Measurements from ENCODE around the gene ST6GALNAC6.

Gene ST6GALNAC6

DNA sequence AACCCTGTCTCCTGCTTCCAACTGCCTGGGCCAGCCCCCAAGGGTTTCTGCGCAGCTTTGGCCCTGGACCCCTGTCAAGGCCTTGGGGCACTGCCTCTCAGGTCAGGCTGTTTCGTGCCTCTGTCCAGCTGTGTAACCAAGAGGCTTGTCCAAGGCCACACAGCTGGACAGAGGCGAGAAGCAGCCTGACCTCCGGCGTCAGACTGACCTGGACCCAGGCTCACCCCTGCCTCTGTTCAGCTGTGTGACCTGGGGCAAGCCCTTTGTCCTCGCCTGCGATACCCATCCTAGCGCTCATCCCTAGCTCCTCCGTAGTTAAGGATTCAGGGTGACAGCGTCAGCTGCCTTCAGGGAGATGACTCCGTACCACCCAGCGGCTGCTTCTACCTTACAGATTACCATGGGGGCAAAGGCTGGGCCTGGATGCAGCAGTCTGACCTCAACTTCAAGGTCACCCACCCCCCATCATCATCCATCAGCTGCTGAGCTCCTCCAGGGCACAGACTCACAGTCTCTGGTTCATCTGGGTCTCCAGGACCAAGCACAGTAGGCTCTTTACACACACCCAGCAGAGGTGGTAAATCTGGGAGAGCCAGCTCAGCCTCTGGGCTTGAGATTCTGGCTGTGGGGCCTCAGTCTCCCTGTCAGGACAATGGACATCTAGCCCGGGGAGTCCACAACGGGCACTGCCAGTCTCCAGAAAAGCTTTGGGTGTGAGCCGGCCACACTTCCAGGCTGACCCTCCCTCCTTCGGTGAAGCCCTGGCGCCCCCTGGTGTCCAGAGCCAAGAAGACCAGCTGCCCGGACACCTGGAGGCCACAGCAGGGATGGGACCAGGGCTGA is 29.9 kb downstream of the ST6GALNAC6 start:
- no peaks in the 10 kb centered on the region for H3K27me3 Mint-ChIP-seq
- peak; percentile 80 for ATAC-seq
- peaks cover 25% of the 10 kb centered on the region for H3K4me1 Mint-ChIP-seq
- no peaks in the 10 kb centered on the region for H3K9me3 Mint-ChIP-seq
- H3K4me3 Mint-ChIP-seq, result no peak overlapping the region
- H3K27ac Mint-ChIP-seq, result no peak overlapping the region
- no peaks in the 10 kb centered on the region for H3K36me3 Mint-ChIP-seq

GRCh38 chr9:127868278-127868902 is 31.0 kb downstream of the ST6GALNAC6 start:
- no peak overlapping the region for H3K4me3 Mint-ChIP-seq
- H3K27me3 Mint-ChIP-seq, result no peaks in the 10 kb centered on the region
- peak overlapping the region; percentile 26 for H3K27ac Mint-ChIP-seq
- no peaks in the 10 kb centered on the region for H3K36me3 Mint-ChIP-seq
- no peak for ATAC-seq
- peaks cover 25% of the 10 kb centered on the region for H3K4me1 Mint-ChIP-seq
- H3K9me3 Mint-ChIP-seq, result no peaks in the 10 kb centered on the region

DNA sequence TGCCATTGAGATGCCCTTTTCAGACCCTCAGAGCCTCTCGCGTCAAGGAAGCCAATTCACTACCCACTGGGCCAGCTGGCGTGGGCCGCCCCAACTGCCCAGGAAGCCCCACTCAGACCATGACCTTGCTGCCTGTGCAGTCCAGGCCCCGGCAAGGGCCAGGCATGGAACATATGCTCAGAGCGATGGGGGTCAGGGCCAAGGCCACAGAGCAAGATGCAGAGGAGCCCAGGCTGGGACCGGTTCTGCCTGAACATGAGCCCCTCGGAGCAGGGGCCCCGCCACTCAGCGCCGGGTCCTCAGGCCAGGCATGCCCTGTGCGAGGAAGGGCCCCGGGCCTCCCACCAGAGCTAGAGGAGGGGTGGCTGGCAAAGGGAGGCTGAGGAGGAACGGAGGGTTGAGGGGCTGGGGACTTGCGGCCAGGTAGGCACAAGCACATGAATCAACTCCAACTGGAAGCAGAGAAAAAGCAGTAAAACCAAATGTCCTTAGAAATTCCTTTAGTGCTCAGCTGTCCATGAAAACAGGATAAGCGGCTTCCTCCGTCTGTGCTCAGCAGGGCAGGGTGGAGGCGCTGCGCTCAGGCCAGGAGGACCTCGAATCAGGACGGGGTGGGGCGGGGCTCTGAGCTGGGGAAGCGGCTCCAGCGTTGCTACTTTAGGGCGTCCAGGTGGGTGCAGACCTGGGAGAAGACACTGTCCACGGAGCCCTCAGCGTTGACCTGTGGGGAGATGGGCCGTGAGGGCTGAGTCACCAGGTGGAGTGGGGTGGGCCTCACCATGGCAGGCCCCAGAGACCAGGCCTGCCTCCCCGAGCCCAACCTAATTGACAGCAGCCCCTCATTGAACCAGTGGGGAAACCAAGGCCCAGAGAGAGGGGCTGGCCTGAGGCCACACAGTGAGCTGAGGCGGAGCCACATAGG is 31.8 kb downstream of the ST6GALNAC6 start:
- ATAC-seq, result no peak
- no peak overlapping the region for H3K27ac Mint-ChIP-seq

DNA sequence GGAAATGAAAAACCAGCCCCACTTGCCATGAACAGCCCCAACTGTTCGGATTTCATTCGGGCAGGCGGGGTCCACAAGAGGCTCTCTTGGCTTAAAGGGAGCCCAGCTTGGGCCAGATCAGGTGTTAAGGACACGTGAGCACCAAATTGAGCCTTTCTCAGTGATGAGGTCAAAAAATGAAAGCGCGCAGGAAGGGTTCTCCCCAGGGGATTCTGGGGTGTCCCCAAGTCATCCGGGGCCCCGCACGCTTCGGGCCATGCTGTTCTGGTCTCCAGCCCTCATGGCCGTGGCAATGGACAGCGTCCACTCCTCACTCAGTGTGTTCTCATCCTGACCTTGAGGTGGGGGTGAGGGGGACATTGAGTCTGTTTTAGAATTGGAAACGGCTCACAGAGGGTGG is 32.9 kb downstream of the ST6GALNAC6 start:
- no peak overlapping the region for H3K4me3 Mint-ChIP-seq
- no peaks in the 10 kb centered on the region for H3K27me3 Mint-ChIP-seq
- H3K4me1 Mint-ChIP-seq, result peaks cover 42% of the 10 kb centered on the region
- no peaks in the 10 kb centered on the region for H3K36me3 Mint-ChIP-seq
- peak; percentile 64 for ATAC-seq
- no peaks in the 10 kb centered on the region for H3K9me3 Mint-ChIP-seq
- peak overlapping the region; percentile 1 for H3K27ac Mint-ChIP-seq

More for the DNA sequence above, 31.8 kb downstream of the ST6GALNAC6 start:
- Mint-ChIP-seq H3K36me3 (no peaks in the 10 kb centered on the region), H3K9me3 (no peaks in the 10 kb centered on the region), H3K27me3 (no peaks in the 10 kb centered on the region), H3K4me3 (no peak overlapping the region), H3K4me1 (peaks cover 31% of the 10 kb centered on the region)

GRCh38 chr9:127865645-127866464 is 33.5 kb downstream of the ST6GALNAC6 start:
- Mint-ChIP-seq H3K4me1 (peaks cover 49% of the 10 kb centered on the region), H3K36me3 (no peaks in the 10 kb centered on the region), H3K9me3 (no peaks in the 10 kb centered on the region), H3K27me3 (no peaks in the 10 kb centered on the region), H3K4me3 (no peak overlapping the region), H3K27ac (peak overlapping the region; percentile 82)
- no peak for ATAC-seq

DNA sequence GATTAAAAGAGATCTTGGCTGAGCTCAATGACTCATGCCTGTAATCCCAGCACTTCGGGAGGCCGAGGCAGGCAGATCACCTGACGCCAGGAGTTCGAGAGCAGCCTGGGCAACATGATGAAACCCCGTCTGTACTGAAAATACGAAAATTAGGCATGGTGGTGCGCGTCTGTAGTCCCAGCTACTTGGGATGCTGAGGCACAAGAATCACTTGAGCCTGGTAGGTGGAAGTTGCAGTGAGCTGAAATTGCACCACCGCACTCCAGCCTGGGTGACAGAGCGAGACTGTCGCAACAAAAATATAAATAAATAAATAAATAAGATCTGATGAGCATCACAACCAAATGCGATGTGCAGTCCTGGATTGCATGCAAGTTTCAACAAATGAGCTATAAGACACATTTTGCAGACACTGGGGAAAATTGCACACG is 36.2 kb downstream of the ST6GALNAC6 start:
- peak overlapping the region; percentile 94 for H3K27ac Mint-ChIP-seq
- H3K9me3 Mint-ChIP-seq, result no peaks in the 10 kb centered on the region
- no peaks in the 10 kb centered on the region for H3K27me3 Mint-ChIP-seq
- no peaks in the 10 kb centered on the region for H3K36me3 Mint-ChIP-seq
- no peak for ATAC-seq
- H3K4me1 Mint-ChIP-seq, result peaks cover 56% of the 10 kb centered on the region
- no peak overlapping the region for H3K4me3 Mint-ChIP-seq

DNA sequence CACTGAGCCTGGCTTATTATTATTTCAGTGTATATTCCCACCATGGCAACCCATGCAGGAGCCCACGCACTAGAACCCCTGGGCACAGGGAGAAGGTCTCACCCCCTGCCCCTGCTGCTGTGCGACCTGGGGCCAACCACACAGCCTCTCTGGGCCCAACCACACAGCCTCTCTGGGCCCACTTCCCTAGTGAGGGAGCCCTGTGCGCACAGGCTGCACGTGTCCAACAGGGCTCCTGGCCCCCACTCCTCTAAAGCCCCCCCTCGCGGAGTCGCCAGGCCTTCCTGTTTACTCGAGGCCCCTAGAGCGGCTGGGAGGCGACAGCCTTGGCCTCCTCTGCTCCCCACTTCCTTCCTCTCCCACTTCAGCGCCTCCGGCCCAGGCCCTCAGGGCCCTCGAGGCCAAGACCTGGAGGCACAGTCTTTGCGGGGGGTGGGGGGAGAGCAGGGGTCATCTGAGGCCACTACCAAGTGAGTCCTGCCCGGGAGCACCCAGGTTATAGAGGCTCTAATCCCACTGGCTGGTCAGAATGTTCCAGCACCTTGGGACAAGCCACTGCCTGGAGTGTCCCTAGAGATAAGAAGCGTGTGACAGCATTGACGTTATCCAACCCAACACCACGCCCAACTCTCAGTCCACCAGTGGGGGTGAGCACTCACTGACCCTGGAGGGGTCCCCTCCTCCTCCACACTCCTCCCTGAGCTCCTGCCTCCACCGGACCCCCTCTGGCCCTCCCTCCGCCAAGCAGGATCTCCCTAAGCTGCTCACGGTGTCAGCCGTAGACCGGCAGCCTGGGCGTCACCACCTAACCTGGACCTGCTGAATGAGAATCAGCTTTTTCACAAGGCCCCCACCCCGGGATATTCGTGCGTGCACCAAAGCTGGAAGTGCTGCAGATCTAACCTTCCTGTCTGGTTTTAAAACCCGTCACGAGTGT is 37.1 kb downstream of the ST6GALNAC6 start:
- H3K27me3 Mint-ChIP-seq, result no peaks in the 10 kb centered on the region
- H3K4me1 Mint-ChIP-seq, result peaks cover 61% of the 10 kb centered on the region
- H3K36me3 Mint-ChIP-seq, result no peaks in the 10 kb centered on the region
- no peaks in the 10 kb centered on the region for H3K9me3 Mint-ChIP-seq
- ATAC-seq, result peak; percentile 80
- no peak overlapping the region for H3K4me3 Mint-ChIP-seq
- peak overlapping the region; percentile 94 for H3K27ac Mint-ChIP-seq

DNA sequence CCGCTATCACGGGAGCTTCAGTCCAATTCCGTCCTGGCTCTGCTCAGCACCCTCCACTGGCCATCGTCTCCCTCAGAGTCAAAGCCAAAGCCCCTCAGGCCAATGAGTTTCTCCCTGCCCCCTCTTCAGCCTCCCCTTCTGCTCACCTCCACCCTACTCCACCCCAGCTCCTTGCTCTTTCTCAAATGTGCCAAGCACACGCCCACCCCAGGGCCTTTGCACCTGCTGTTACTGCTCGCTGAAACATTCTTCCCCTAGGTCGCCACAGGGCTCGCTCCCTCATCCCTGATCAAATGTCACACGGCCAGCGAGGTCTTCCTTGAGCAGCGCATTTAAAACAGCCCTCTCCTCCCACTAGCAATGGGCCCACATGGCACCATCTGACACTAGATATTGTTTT is 38.6 kb downstream of the ST6GALNAC6 start:
- Mint-ChIP-seq H3K27ac (peak overlapping the region; percentile 94), H3K4me1 (peaks cover 54% of the 10 kb centered on the region)

DNA sequence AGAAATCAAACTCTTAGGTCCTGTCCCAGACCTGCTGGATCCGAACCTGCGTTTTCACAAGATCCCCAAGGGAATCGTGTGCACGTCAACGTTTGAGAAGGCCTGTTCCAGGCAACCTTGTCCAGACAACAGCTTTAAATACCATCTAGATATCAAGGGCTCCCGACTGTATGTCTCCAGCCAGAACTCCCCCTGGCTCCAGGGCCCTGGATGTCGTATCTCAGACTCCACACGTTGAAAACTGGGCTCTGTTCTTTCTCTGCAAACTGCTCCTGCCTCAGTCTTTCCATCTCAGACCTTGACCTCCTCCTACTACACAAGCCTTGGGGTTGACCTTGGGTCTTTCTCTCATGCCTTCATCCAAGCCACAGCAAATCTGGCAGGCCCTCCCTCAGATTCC is 39.1 kb downstream of the ST6GALNAC6 start:
- Mint-ChIP-seq H3K27me3 (no peaks in the 10 kb centered on the region), H3K36me3 (no peaks in the 10 kb centered on the region), H3K4me3 (no peak overlapping the region), H3K9me3 (no peaks in the 10 kb centered on the region), H3K27ac (peak overlapping the region; percentile 94), H3K4me1 (peaks cover 51% of the 10 kb centered on the region)
- ATAC-seq, result no peak

More for the DNA sequence above, 38.6 kb downstream of the ST6GALNAC6 start:
- Mint-ChIP-seq H3K9me3 (no peaks in the 10 kb centered on the region), H3K27me3 (no peaks in the 10 kb centered on the region), H3K36me3 (no peaks in the 10 kb centered on the region), H3K4me3 (no peak overlapping the region)
- ATAC-seq, result no peak

DNA sequence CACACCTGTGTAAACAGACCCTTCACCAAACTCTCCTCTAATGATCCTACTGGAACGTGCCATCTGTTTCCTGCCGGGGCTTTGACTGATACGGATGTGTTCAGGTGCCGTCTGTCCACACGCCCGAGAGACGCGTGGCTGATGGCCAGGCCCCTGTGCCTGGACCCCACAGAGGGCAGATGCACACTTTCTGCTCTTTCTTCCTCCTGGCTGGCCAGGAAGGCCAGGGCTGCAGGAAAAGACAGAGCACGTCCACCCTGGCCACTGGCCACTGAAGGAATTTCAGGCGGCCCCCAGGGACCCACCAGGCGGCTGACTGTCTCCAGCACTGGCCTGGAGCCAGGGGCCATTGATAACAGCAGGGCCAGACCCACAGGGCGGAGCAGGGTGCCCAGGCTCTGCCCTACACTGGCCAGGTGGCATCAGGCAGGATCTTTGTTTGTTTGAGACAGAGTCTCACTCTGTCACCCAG is 41.3 kb downstream of the ST6GALNAC6 start:
- no peaks in the 10 kb centered on the region for H3K27me3 Mint-ChIP-seq
- peaks cover 49% of the 10 kb centered on the region for H3K4me1 Mint-ChIP-seq
- H3K9me3 Mint-ChIP-seq, result no peaks in the 10 kb centered on the region
- peak overlapping the region; percentile 77 for H3K27ac Mint-ChIP-seq
- no peak overlapping the region for H3K4me3 Mint-ChIP-seq
- ATAC-seq, result no peak
- H3K36me3 Mint-ChIP-seq, result no peaks in the 10 kb centered on the region

DNA sequence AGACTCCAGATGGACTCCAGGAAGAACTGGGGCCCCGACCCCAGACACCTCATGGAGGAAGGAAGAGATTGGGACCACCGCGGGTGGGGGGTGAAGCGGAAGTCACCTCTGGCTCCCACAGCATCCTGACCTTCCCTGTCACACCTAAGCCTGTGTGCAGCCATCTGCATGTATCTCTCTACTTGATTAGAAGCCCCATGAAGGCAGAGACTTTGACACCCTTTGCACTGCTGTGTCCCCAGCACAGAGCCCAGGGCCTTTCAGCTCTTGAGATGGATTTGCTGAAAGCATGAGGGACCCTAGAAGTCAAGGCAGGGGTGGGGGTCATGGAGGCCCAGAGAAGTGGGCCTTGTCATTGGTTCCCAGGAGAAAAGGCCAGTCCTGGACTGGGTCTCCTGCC is 42.1 kb downstream of the ST6GALNAC6 start:
- H3K27me3 Mint-ChIP-seq, result no peaks in the 10 kb centered on the region

DNA sequence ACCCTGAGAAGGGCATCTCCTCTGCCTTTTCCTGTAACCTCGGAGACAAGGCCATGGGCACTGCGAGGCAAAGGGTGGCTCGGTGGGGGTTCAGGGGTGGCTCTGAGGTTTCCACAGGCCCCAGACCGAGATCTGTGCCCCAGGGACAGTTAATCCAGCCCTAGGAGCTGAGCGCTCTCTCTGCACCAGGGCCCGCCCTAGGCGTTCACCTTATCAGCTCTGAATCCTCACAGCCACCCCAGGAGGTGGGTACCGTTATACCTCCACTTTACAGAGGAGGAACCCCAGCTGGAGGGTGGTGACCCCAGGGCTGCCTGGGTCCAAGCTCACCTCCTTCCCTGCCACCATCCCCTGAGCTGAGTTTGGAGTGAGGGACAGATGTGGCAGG is 42.7 kb downstream of the ST6GALNAC6 start:
- peaks cover 36% of the 10 kb centered on the region for H3K4me1 Mint-ChIP-seq

More for the DNA sequence above, 42.1 kb downstream of the ST6GALNAC6 start:
- H3K27ac Mint-ChIP-seq, result no peak overlapping the region
- no peaks in the 10 kb centered on the region for H3K36me3 Mint-ChIP-seq
- peaks cover 41% of the 10 kb centered on the region for H3K4me1 Mint-ChIP-seq
- no peaks in the 10 kb centered on the region for H3K9me3 Mint-ChIP-seq
- no peak for ATAC-seq
- no peak overlapping the region for H3K4me3 Mint-ChIP-seq

GRCh38 chr9:127856094-127856728 is 43.2 kb downstream of the ST6GALNAC6 start:
- Mint-ChIP-seq H3K27me3 (no peaks in the 10 kb centered on the region), H3K4me3 (no peak overlapping the region), H3K4me1 (peaks cover 31% of the 10 kb centered on the region), H3K36me3 (no peaks in the 10 kb centered on the region), H3K9me3 (no peaks in the 10 kb centered on the region), H3K27ac (peak overlapping the region; percentile 86)
- no peak for ATAC-seq

More for the DNA sequence above, 42.7 kb downstream of the ST6GALNAC6 start:
- Mint-ChIP-seq H3K4me3 (no peak overlapping the region), H3K36me3 (no peaks in the 10 kb centered on the region), H3K27ac (no peak overlapping the region), H3K27me3 (no peaks in the 10 kb centered on the region), H3K9me3 (no peaks in the 10 kb centered on the region)
- ATAC-seq, result no peak
